ENCODE data around the gene ZIC4. TPM values are rescaled to one million over a fixed set of nuclear protein-coding genes. Genes with fewer than 3 reads are reported as not detected.

Gene ZIC4
- total RNA-seq = 2.0 TPM in 1 of 2 replicates, not detected in the other

DNA sequence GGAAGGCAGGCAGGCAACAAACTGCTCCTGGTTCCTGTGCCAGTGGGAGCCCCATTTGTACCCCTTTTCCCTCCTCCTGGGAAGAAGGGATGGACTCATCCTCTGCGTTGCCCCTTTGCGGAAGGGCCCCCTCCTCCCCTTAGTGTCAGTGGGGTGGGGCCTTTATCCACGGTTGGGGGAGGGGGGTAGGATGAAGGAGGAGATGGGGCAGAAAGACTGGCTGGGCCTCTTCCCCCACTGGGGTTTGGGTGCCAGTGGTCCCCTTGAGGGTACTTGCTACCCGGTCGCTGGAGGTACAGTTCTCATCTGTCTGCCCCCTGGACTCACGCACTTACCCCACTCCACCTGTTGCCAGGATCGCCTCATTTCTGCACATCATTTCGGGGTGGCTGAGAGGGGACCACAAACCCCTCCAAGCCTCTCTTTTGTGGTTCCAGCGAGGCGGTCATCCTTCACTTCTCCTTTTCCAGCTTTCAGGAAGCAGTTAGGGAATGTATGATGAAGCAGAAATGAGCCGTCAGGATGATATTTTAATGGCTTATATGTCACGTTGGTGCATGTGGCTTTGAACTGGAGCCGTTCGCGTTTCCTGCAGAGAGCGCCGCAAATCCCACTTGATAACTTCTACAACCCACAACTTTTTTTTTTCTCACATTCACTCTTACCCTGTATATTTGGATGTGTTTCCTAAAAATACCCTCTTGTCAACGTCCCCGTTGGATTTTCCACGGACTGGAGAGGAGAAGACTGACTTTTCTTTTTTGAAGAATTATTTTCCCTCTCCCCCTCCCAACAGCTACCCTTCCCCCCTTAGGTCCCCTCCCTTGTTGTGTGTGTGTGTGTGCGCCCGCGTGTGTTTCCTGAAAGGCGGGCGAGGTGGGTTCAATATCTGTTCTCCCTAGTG is at the start of gene ZIC4:
Gene ZIC4 (minus strand): TSS at position 516 of the 904 bp plus-strand sequence. CDS start 3,746 bp downstream, outside the sequence.

DNA sequence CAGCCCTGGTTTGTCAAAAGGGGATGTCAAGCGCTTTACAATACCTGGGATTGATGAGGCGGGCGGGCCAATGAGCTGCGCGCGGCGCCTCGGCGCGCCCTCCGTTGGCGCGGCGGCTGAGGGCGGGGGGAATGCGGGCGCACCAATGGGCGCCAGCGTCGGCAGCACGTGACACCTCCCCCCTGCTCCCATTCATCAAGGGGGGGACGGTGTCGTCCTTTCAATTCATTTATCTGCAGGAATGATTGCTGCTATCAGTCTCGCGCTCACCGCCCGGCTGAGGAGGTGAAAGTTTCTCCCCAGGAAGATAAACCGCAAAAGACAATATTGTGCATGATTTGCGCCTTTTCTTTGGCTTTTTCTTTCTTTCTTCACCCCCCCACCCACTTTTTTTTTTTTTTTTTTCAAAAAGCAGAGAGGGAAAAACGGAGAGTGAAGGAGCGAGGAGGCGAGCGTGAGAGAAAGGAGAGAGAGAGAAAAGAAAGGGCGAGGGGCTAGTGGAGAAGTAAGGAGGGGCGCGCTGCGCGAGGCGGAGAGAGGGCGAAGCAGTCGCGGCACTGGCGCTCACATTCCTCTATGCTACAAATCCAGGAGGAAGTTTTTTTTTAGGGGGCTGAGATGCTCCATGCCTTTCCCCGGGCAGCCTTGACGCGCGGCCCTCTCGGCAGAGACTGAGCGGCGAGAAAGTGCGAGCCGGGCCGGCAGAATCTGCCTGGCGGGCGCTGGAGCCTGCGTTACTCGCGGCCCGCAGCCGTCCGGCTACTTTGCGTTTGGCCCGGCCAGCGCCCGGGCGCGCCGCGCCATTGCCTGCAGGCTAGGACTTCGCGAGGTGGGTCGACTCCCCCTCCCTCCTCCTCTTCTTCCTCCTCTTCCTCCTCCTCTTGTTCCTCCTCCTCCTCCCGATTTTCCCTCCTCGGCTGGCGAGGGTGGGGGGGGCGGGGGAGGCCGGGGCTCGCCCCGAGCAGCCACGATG is 3.1 kb upstream of the ZIC4 start, which contains the start of gene ZIC1:
Gene ZIC1 (plus strand): TSS at position 223 of the 973 bp plus-strand sequence. CDS start 748 bp downstream, at position 971.

Other genes with a start within 250 kb of the ZIC4 start
- 21.7 TPM in 1 of 2 replicates, not detected in the other for gene ZIC1, start 2.8 kb upstream of the ZIC4 start, total RNA-seq

Data from subcutaneous preadipocyte (primary cell).